NCI-H2171 (cell line): Measurements from ENCODE around the gene CEACAM1.
"Not testable (repeated sequence)": the region's sequence is repeated elsewhere in the genome, so short reads cannot be mapped to it uniquely, and the experiment has no call there.

ENCODE experiments used
- DNase-seq: peaks from one replicate; lab custom pipeline; 2025; lab: John Stamatoyannopoulos, UW

The CEACAM1 gene

DNA sequence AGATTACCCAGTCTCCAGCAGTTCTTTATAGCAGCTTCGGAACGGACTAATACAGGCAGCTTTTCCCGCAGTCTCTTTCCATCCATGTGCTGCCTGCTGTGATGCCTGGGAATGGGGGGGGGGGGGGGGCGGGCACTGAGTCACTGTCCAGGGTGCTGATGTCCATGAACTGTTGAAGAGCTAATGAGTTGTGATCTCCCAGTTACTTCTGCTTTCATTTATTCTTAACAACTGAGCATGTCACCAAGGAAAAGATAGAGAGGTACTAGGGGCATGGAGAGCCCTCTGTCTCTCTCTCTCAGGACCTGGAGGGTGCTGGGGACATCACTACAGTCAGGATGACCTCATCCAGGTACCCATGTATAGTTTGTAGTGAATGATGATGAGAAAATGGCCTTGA, 20.3 kb upstream of the CEACAM1 start:
- DNase-seq, result no peak

DNA sequence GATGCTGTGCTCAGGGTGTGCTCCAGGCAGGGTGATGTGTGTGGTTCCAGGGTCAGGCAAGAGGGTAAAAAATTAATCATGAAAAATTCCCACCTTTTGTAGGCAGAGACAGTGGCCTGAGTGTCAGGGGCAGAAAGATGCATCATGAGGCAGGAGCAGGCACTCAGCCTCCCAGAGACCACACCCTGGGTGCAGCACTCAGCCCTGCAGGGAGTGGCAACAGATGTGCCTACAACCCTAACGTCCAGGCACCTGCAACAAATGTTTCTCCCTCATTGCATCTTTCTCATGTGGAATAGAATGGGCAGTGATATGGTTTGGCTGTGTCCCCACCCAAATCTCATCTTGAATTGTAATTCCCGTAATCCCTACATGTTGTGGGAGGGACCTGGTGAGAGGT, 19.6 kb upstream of the CEACAM1 start:
- DNase-seq, result no peak

DNA sequence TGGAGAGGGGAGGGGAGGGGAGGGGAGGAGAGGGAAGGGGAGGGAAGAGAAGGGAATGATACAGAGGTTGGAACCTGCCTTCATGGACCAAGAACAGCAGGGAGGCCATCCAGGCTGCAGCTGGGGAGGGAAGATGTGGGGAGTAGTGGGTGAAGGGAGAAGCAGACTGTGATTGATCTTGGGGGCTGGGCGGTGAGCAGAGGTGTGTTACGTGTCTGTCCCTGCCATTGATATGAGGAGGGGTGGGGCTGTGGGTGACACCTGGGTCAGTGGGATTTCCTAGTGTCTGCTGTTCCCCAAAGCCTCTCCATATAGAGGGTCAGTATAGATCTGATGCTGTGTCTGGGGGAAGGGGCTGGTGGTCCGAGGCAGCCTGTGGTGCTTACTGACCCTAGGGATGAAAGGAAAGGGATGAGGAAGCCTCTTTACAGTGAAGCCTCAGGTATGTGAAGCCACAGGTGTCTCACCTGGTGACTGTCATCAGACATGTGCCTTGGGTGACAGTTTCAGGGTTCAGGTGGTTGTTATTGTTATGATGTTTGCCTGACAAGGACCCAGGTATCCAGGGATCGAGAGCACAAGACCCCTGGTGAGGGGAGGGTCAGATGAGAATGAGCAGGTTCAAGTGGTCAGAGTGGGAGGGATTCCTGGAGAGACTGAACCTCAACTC, 18.7 kb upstream of the CEACAM1 start:
- no peak for DNase-seq

DNA sequence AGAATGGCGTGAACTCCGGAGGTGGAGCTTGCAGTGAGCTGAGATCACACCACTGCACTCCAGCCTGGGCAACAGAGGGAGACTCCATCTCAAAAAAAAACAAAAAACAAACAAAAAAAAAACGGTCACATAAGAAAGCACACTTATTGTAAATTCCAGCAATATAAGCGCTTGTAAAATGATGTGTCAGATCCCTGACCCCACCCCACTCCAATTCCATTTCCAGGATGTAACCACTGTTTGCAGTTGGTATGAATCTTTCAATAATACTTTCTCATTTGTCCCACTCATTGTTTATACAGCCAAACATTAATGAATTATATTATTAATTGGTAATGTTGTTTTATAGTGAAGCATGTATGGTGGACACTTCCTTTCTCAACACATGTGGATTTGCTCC, 15.9 kb upstream of the CEACAM1 start:
- no peak for DNase-seq

DNA sequence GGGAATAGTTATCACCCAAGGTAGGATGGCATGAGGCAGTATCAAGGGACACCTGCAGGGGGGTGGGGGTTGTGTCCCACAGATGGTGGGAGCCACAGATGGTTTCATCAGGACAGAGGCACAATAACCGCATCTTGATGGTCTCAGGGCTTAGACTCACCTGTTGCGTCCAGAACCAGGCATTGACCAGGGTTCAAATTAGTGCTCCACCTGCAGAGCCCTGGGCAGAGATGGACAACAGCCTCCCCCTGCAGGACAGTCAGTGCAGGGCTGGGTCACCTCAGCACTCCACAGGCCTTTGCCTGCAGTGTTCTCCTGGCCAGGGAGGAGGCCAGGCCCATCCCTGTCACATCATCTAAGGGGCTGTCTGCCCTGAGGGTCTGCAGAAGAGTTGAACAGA, 14.5 kb upstream of the CEACAM1 start:
- DNase-seq, result no peak

DNA sequence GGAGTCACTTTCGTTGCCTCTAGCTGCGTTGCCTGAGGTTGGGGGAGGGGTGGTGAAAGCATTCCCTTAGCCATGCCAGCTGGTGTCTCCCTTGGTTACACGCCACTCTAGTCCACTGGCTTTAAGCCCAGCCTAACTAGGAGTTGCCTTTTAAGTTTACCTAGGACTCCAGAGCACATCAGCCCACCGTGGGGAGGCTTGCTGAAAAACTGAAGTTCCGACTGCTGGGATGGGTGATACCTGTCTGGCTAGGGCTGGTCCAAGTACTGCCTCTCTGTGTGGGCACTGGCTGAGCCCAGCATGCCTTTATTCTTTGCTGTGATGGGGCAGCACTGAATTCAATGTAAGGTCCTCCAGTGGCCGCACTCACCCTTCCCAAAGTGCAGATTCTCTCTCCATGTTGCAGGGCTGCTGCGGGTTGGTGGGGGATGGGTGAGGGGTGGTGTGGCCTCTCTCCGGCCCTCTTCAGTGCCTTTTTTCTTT, 11.8 kb upstream of the CEACAM1 start:
- peak; percentile 68 for DNase-seq

DNA sequence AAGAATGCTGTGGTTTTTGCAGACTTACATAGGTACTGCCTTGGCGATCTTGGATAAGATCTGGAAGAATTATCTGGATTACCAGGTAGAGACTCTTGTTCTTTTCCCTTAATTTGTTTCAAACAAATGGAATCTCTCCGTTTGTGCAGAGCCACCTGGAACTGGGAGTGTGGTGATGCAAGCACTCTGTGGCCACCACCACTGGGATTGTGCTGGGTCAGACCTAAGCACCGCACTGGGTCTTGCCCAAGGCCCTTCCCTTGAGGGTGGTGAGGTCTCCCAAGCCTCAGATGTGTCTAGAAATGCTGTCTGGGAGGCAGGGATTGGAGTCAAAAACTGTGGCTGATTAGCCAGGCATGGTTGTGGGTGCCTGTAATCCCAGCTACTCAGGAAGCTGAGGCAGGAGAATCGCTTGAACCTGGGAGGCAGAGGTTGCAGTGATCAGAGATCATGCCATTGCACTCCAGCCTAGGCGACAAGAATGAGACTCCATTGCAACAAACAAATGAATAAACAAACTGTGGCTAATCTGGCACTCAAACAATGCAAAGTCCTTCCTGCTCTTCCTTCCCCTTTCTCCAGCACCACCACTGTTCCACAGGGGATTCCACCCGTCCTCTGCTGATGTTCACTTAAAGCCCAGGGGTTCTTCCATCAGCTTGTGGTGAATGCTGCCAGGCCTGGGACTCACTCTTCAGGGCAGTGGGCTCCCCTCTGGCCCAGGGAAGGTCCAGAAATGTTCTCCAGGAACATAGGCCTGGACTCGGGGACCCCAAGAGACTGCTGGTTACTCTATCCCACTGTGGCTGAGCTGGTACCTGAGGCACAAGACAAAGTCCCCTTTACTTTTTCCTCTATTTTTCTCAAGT, 10.8 kb upstream of the CEACAM1 start:
- no peak for DNase-seq

DNA sequence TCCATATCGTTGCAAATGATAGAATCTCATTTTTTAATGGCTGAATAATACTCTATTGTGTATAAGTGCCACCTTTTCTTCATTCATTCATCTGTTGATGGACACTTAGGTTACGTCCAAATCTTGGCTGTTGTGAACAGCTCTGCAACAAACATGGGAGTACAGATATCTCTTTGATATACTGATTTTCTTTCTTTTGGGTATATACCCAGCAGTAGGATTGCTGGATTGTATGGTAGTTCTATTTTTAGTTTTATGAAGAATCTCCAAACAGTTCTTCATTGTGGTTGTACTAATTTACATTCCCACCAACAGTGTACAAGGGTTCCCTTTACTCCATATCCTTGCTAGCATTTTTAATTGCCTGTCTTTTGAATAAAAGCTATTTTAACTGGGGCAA, 7.0 kb upstream of the CEACAM1 start:
- not testable (repeated sequence) for DNase-seq

DNA sequence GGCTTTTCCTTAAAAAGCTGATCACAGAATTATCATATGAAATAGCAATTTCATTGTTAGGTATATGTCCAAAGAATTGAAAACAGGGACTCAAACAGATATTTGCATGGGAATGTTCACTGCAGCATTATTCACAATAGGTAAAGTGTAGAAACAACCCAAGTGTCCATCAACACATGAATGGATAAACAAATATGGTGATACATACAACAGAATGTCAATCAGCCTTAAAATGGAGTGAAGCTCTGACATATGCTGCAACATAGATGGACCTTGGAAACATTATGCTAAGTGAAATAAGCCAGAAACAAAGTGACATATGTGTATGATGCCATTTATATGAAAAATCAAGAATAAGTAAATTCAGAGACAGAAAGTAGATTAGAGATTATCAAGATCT, 6.1 kb upstream of the CEACAM1 start:
- no peak for DNase-seq

DNA sequence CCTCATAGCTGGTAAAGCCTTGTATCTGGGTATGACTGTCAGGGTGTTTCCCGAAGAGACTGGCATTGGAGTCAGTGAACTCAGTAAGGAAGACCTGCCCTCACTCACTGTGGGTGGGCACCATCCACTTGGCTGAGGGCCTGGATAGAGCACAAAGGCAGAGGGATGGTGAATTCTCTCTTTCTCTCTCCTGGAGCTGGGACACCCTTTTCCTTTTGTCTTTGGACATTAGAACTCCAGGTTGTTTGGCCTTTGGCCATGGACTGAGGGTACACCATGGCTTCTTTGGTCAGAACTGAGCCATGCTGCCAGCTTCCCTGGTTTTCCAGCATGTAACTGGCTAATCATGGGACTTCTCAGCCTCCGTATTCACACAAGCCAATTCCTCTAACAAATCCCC, 4.6 kb upstream of the CEACAM1 start:
- no peak for DNase-seq

DNA sequence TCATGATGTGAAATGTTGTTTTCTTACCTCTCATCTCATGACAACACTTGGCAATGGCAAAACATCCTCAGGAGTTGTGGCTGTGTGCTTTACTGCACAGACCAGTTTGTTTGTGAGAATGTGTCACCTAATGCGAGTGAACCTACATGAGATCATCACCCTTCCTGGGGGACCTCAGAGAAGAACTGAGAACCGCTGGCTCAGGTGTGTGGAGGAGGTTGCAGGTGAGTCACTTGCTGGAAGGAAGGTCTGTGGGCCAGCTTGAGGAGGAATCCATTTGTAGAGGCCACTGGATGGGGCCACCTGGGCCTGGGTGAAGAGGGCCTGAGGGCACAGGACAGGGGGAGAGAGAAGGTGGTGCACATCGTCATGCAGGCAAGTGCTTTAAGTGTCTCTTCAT, 3.0 kb upstream of the CEACAM1 start:
- no peak for DNase-seq

DNA sequence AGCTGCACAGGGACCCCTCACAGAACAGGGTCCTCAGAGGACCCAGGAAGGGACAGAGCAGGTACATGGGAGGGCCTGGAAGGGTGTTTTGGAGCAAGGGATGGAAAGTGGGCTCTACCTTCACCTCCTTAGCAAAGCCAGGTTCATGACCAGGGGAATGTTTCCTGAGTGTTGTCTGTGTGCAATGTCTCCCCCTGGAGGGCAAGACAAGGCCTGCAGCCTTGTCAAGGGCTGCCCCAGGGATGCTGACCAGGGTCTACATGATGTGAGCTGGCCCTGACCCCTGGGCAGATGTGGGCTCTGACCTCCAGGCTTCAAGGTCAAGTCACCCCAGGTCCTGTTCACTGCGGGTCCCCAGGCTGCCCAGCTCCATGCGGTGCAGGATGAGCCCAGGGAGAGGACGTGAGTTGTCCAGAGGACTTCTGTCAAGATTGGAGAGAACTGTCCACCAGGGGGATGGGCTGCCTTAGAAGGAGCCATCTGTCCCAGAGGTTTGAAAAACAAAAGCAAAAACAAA, 1.0 kb upstream of the CEACAM1 start:
- no peak for DNase-seq

DNA sequence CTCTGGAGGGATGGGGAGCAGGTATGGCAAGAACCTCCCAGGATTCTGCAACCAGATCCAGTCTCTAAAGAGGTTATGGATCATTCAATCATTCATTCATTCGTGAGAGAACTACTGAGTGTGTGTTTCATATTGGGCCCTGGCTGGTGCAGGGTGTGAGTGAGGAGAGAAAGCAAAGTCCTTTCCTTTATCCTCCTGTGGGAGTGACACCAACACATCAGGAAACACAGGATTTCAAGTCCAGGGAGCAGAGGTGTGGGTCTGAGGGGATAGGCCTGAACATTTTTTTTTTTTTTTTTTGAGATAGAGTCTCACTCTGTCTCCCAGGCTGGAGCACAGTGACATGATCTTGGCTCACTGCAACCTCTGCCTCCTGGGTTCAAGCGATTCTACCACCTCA, 3.3 kb downstream of the CEACAM1 start:
- DNase-seq, result no peak

DNA sequence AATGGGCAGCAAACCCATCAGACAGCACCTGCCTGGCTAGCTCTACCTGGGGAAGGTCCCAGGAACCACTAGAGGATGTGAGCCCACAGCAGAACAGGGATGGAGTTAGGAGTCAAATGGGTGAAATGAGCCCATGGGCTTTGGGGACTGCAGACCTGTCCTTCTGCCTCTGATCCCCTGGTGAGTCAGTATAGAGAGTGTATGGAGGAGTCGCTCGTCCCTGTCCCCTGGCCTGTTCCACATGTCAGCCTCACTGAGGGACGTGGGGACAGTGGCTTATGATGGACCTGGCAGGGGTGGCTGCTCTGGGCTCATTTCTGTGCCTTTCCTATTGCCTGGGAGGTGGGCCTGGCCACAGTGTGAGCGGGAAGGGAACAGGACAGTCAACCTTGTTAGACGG, 4.0 kb downstream of the CEACAM1 start:
- no peak for DNase-seq

DNA sequence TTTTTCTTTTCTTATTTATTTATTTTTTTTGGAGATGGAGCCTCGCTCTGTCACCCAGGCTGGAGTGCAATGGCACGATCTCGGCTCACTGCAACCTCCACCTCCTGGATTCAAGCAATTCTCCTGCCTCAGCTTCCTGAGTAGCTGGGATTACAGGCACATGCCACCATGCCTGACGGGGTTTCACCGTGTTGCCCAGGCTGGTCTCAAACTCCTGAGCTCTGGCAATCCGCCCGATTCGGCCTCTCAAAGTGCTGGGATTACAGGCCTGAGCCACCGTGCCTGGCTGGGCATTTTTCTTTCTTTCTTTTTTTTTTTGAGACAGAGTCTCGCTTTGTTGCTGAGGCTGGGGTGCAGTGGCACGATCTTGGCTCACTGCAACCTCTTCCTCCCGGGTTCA, 6.0 kb downstream of the CEACAM1 start:
- not testable (repeated sequence) for DNase-seq

DNA sequence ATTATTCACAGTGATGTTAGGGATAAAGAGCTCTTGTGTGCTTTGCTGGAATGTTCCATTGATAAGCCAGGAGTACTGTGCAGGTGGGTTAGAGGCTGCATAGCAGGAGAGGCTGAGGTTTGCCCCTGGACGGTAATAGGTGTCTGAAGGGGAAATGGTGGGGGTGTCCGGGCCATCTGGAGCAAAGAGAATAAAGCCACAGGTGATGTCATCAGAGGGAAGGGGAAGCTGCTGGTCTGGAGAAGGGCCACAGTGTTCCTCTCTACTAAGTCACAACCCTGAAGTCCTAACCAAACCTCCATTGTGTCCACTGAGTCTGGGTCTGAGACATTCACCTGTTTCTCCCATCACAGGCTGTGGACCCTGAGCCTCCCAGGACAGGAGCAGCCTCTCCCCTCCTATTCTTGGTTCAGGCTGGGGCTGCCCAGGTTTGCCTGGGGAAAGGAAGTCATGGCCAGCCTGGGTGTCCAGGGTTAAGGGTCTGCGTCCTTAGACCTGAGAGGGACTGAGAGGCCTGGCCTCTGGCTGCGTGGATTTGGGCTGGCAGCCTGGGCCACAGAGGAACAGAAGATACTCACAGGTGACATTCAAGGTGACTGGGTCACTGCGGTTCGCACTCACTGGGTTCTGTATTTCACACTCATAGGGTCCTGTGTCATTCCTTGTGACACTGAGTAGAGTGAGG, 6.8 kb downstream of the CEACAM1 start:
- DNase-seq, result no peak

DNA sequence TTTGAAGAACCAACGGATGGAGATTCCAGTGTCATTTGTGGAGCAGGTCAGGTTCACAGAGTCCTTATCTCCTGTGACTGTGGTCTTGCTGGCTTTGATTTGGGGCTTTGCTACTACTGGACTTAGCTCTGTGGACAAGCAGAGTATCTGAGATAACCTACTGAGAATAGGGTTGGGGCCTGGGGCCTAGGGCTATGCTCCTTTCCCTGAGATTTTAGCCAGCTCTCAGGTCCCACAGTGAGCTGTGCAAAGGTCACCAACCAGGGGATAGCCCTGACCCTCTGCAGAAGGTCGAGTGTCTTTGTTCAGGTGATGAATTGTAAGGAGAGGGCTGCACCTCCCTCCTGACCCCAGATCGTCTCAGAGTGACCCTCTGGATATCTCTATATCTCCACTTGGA, 9.2 kb downstream of the CEACAM1 start:
- no peak for DNase-seq

DNA sequence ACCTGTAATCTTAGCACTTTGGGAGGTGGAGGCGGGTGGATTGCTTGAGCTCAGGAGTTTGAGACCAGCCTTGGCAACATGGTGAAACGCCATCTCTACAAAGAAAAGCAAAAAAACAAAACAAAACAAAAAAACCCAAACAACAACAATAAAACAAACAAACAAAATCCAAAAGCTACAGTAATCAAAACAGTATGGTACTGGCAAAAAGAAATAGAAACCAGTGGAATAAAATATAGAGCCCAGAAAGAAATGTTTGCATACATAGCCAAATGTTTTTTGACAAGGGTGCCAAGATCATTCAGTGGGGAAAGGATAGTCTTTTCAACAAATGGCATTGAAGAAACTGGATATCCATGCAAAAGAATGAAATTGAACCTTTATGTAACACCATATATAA, 11.5 kb downstream of the CEACAM1 start:
- no peak for DNase-seq

DNA sequence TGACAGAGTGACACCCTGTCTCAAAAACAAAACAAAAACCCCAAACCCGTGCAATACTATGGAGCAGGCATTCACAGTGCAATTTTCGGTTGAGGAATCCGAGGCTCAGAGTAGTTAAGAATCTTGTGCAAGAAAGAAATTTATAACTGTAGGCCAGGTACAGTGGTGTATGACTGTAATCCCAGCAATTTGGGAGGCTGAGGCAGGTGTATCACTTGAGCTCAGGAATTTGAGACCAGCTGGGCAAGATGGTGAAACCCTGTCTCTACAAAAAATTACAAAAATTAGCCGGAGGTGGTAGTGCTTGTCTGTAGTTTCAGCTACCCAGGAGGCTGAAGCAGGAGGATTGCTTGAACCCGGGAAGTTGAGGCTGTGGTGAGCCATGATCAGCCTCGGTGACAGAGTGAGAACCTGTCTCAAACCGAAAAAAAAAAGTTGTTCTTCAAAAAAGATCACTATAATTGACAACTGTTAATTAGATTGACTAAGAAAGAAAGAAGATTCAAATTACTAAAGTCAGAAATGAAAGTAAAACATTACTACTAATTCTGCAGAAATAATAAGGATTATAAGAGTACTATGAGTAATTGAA, 12.9 kb downstream of the CEACAM1 start:
- no peak for DNase-seq

DNA sequence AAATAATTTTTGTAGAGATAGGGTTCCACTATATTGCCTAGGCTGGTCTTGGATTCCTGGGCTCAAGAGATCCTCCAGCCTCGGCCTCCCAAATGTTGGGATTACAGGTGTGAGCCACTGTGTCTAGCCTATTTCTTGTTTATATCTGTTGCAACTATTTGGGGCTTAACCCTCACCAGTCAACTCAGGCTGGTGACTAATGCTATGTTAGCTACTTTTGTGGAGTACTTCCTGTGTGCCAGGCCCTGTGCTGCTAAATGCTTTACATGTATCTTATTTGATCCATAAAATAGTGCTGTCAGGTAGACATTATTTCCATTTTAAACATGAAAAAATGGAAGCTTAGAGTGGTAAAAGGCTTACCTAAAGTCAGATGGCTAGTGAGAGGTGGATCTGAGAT, 13.8 kb downstream of the CEACAM1 start:
- DNase-seq, result no peak

DNA sequence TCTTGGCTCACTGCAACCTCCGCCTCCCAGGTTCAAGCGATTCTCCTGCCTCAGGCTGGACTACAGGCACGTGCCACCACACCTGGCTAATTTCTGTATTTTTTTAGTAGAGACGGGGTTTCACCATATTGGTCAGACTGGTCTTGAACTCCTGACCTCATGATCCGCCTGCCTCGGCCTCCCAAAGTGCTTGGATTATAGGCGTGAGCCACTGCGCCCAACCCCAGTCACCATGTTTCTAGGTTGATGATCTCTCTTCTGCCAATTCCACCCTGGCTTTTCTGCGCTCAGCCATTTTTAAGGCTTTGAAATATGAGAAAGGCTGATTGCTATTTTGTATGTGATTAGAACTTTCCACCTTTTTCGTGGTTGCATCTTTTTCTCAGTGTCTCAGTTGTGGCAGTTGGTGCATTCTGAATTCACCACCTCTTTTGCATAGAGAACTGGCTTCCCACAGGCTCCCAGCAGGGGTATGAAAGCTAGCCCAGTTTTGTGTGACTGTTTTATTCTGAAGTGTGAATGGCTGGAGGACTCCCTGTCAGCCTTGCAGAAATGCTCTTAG, 15.5 kb downstream of the CEACAM1 start:
- DNase-seq, result no peak

DNA sequence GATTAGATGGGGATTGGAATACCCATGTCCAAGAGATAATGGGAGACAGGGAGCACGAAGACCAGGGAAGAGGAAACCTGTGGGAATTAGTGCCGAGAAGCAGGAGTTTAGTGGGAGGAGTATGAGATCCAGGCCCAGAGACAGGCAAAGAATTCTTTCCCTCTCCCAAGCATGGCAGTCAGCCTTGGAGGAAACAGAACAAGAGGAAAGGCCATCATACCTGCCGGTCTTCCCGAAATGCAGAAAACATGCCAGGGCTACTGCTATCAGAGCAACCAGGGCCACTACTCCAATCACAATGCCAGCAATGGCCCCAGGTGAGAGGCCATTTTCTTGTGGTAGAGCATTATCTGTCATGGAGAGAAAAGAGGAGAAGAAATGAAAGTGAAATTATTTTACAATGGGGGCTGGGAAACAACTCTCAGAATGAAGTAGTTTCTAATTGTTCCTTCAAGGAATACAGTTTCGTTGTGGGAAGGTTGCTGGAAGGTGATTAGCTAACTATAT, 16.1 kb downstream of the CEACAM1 start:
- no peak for DNase-seq
